WTC11 (cell line): ENCODE measurements around the gene CGRRF1. TPM values are rescaled to one million over a fixed set of nuclear protein-coding genes. Genes with fewer than 3 reads are reported as not detected.

Experiments
- ATAC-seq: fragments of 200-7000 bp; cut with Tn5 transposase; 2 replicates; pipeline ENCODE4 v1.10.0; 2021; ENCODE audit warnings: mild to moderate bottlenecking, moderate library complexity
- CTCF ChIA-PET: fragments of 300-600 bp; sonication (Branson Sonifier 250); formaldehyde crosslinking; loops from one replicate; lab custom pipeline; 2021; ENCODE audit warnings: antibody characterized with exemption; lab: Charles Lee
- POLR2A ChIA-PET: fragments of 350-600 bp; sonication (Branson Sonifier 250); formaldehyde crosslinking; loops from one replicate; lab custom pipeline; 2021; ENCODE audit warnings: antibody characterized with exemption; lab: Charles Lee
- DNase-seq: peaks from one replicate; pipeline ENCODE4 v3.0.0; 2021; ENCODE audit warnings: low spot score
- H3K27ac Mint-ChIP-seq: 2 replicates; pipeline ENCODE4 v1.8.0; 2021; ENCODE audit warnings: mixed read lengths
- H3K27me3 Mint-ChIP-seq: 2 replicates; pipeline ENCODE4 v1.8.0; 2021; ENCODE audit warnings: low read depth, mild to moderate bottlenecking, moderate library complexity, mixed read lengths
- H3K36me3 Mint-ChIP-seq: 2 replicates; pipeline ENCODE4 v1.8.0; 2021; ENCODE audit warnings: mixed read lengths
- H3K4me1 Mint-ChIP-seq: 2 replicates; pipeline ENCODE4 v1.8.0; 2022; ENCODE audit warnings: mixed read lengths
- H3K4me3 Mint-ChIP-seq: 2 replicates; pipeline ENCODE4 v1.8.0; 2021; ENCODE audit warnings: mild to moderate bottlenecking, moderate library complexity, mixed read lengths
- H3K9me3 Mint-ChIP-seq: 2 replicates; pipeline ENCODE4 v1.8.0; 2021; ENCODE audit warnings: mixed read lengths
- AR ChIP-seq: fragments of 250-450 bp; sonication (Bioruptor Pico); IDR thresholded peaks from 2 replicates; pipeline ENCODE4 v1.9.0; 2021; ENCODE audit warnings: mild to moderate bottlenecking
- ARID4B ChIP-seq: sonication (generic); formaldehyde crosslinking; IDR thresholded peaks from 2 replicates; pipeline ENCODE4 v1.8.0; 2023; ENCODE audit warnings: missing genetic modification reagents, mild to moderate bottlenecking, borderline replicate concordance
- EMX1 ChIP-seq: fragments of 250-450 bp; sonication (Bioruptor Pico); IDR thresholded peaks from 2 replicates; pipeline ENCODE4 v1.8.0; 2021; ENCODE audit warnings: mild to moderate bottlenecking
- FOXK1 ChIP-seq: sonication (generic); formaldehyde crosslinking; IDR thresholded peaks from 2 replicates; pipeline ENCODE4 v1.8.0; 2022; ENCODE audit warnings: mild to moderate bottlenecking, moderate library complexity, missing genetic modification reagents
- IRF2 ChIP-seq: sonication (generic); formaldehyde crosslinking; IDR thresholded peaks from 2 replicates; pipeline ENCODE4 v1.8.0; 2022; ENCODE audit warnings: low read depth, missing genetic modification reagents, borderline replicate concordance
- JUN ChIP-seq: sonication (generic); formaldehyde crosslinking; IDR thresholded peaks from 2 replicates; pipeline ENCODE4 v1.8.0; 2023; ENCODE audit warnings: mild to moderate bottlenecking, missing genetic modification reagents
- KAT7 ChIP-seq: sonication (generic); formaldehyde crosslinking; IDR thresholded peaks from 2 replicates; pipeline ENCODE4 v1.8.1; 2023; ENCODE audit warnings: missing genetic modification reagents, mild to moderate bottlenecking, borderline replicate concordance
- MXD4 ChIP-seq: fragments of 250-450 bp; sonication (Bioruptor Pico); IDR thresholded peaks from 2 replicates; pipeline ENCODE4 v1.8.0; 2021; ENCODE audit warnings: mild to moderate bottlenecking, moderate library complexity, borderline replicate concordance
- NFATC4 ChIP-seq: fragments of 250-450 bp; sonication (Bioruptor Pico); IDR thresholded peaks from 2 replicates; pipeline ENCODE4 v1.9.0; 2021; ENCODE audit warnings: mild to moderate bottlenecking
- NFE2L1 ChIP-seq: sonication (generic); formaldehyde crosslinking; IDR thresholded peaks from 2 replicates; pipeline ENCODE4 v1.8.1; 2023; ENCODE audit warnings: missing genetic modification reagents
- OVOL2 ChIP-seq: fragments of 250-450 bp; sonication (Bioruptor Pico); IDR thresholded peaks from 2 replicates; pipeline ENCODE4 v1.9.0; 2021; ENCODE audit warnings: mild to moderate bottlenecking, borderline replicate concordance
- SP1 ChIP-seq: sonication (generic); formaldehyde crosslinking; conservative IDR thresholded peaks from 2 replicates; pipeline ENCODE4 v1.8.1; 2022; ENCODE audit warnings: missing genetic modification reagents
- TEAD4 ChIP-seq: sonication (generic); formaldehyde crosslinking; IDR thresholded peaks from 2 replicates; pipeline ENCODE4 v1.8.0; 2022; ENCODE audit warnings: mild to moderate bottlenecking, missing genetic modification reagents
- total RNA-seq: library from RNA; stranded (reverse); gene quantifications from 3 replicates; pipeline ENCODE4 v1.2.3, GENCODE V29; 2021
- TF ChIP-seq, protein P1 (sequence below): fragments of 250-450 bp; sonication (Bioruptor Pico); IDR thresholded peaks from 2 replicates; pipeline ENCODE4 v1.9.0; 2021; ENCODE audit warnings: mild to moderate bottlenecking, borderline replicate concordance
- TF ChIP-seq, protein P2 (sequence below): sonication (generic); formaldehyde crosslinking; IDR thresholded peaks from 2 replicates; pipeline ENCODE4 v1.8.0; 2022; ENCODE audit warnings: mild to moderate bottlenecking, missing genetic modification reagents
- TF ChIP-seq, protein P3 (sequence below): sonication (generic); formaldehyde crosslinking; IDR thresholded peaks from 2 replicates; pipeline ENCODE4 v1.8.1; 2023; ENCODE audit warnings: mild to moderate bottlenecking, missing genetic modification reagents
- TF ChIP-seq, protein P4 (sequence below): sonication (generic); formaldehyde crosslinking; conservative IDR thresholded peaks from 2 replicates; pipeline ENCODE4 v1.8.1; 2022; ENCODE audit warnings: mild to moderate bottlenecking, missing genetic modification reagents
- TF ChIP-seq, protein P5 (sequence below): sonication (generic); formaldehyde crosslinking; IDR thresholded peaks from 2 replicates; pipeline ENCODE4 v1.8.1; 2023; ENCODE audit warnings: mild to moderate bottlenecking, missing genetic modification reagents, borderline replicate concordance

Gene CGRRF1
- total RNA-seq, 1 experiment from 2014 or later: 15.1 TPM

- TF ChIP-seq, protein P1, sequence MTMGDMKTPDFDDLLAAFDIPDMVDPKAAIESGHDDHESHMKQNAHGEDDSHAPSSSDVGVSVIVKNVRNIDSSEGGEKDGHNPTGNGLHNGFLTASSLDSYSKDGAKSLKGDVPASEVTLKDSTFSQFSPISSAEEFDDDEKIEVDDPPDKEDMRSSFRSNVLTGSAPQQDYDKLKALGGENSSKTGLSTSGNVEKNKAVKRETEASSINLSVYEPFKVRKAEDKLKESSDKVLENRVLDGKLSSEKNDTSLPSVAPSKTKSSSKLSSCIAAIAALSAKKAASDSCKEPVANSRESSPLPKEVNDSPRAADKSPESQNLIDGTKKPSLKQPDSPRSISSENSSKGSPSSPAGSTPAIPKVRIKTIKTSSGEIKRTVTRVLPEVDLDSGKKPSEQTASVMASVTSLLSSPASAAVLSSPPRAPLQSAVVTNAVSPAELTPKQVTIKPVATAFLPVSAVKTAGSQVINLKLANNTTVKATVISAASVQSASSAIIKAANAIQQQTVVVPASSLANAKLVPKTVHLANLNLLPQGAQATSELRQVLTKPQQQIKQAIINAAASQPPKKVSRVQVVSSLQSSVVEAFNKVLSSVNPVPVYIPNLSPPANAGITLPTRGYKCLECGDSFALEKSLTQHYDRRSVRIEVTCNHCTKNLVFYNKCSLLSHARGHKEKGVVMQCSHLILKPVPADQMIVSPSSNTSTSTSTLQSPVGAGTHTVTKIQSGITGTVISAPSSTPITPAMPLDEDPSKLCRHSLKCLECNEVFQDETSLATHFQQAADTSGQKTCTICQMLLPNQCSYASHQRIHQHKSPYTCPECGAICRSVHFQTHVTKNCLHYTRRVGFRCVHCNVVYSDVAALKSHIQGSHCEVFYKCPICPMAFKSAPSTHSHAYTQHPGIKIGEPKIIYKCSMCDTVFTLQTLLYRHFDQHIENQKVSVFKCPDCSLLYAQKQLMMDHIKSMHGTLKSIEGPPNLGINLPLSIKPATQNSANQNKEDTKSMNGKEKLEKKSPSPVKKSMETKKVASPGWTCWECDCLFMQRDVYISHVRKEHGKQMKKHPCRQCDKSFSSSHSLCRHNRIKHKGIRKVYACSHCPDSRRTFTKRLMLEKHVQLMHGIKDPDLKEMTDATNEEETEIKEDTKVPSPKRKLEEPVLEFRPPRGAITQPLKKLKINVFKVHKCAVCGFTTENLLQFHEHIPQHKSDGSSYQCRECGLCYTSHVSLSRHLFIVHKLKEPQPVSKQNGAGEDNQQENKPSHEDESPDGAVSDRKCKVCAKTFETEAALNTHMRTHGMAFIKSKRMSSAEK (CRISPR knock-in tag): no peak
- TF ChIP-seq FOXK1 (no peak), MXD4 (CRISPR knock-in tag) (no peak), EMX1 (no peak), NFE2L1 (no peak), NFATC4 (CRISPR knock-in tag) (no peak)
Observed at GRCh38 chr14:54503486-54503885, 6.2 kb upstream of the CGRRF1 start (continued).

- DNase-seq (no peak), ATAC-seq (no peak)
- ChIA-PET CTCF (no interaction called here), POLR2A (interaction anchor here (0.5 kb wide), 1 partner anchor 19 kb away, joined by 3 read pairs; no protein-coding TSS in a partner anchor)
- H3K4me1 Mint-ChIP-seq: peaks cover 13% of the 10 kb centered on the region
- peaks cover 25% of the 10 kb centered on the region for H3K9me3 Mint-ChIP-seq
- no peak overlapping the region for H3K4me3 Mint-ChIP-seq
- peaks cover 29% of the 10 kb centered on the region for H3K36me3 Mint-ChIP-seq
- no peak overlapping the region for H3K27ac Mint-ChIP-seq
- H3K27me3 Mint-ChIP-seq: no peaks in the 10 kb centered on the region; the same call in 1 of the 2 replicates
- TF ChIP-seq, protein P2, sequence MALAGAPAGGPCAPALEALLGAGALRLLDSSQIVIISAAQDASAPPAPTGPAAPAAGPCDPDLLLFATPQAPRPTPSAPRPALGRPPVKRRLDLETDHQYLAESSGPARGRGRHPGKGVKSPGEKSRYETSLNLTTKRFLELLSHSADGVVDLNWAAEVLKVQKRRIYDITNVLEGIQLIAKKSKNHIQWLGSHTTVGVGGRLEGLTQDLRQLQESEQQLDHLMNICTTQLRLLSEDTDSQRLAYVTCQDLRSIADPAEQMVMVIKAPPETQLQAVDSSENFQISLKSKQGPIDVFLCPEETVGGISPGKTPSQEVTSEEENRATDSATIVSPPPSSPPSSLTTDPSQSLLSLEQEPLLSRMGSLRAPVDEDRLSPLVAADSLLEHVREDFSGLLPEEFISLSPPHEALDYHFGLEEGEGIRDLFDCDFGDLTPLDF (CRISPR knock-in tag): no peak
- TF ChIP-seq OVOL2 (CRISPR knock-in tag): no peak
- TF ChIP-seq SP1 (CRISPR knock-in tag): no peak
- TF ChIP-seq, protein P3, sequence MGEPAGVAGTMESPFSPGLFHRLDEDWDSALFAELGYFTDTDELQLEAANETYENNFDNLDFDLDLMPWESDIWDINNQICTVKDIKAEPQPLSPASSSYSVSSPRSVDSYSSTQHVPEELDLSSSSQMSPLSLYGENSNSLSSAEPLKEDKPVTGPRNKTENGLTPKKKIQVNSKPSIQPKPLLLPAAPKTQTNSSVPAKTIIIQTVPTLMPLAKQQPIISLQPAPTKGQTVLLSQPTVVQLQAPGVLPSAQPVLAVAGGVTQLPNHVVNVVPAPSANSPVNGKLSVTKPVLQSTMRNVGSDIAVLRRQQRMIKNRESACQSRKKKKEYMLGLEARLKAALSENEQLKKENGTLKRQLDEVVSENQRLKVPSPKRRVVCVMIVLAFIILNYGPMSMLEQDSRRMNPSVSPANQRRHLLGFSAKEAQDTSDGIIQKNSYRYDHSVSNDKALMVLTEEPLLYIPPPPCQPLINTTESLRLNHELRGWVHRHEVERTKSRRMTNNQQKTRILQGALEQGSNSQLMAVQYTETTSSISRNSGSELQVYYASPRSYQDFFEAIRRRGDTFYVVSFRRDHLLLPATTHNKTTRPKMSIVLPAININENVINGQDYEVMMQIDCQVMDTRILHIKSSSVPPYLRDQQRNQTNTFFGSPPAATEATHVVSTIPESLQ (CRISPR knock-in tag): no peak
- TF ChIP-seq JUN (CRISPR knock-in tag): no peak
- TF ChIP-seq, protein P4, sequence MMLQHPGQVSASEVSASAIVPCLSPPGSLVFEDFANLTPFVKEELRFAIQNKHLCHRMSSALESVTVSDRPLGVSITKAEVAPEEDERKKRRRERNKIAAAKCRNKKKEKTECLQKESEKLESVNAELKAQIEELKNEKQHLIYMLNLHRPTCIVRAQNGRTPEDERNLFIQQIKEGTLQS (CRISPR knock-in tag): no peak
- no peak for TF ChIP-seq KAT7 (CRISPR knock-in tag)
- TF ChIP-seq TEAD4 (CRISPR knock-in tag): no peak
- TF ChIP-seq ARID4B: no peak
- no peak for TF ChIP-seq IRF2
- no peak for TF ChIP-seq AR (CRISPR knock-in tag)
- TF ChIP-seq, protein P5, sequence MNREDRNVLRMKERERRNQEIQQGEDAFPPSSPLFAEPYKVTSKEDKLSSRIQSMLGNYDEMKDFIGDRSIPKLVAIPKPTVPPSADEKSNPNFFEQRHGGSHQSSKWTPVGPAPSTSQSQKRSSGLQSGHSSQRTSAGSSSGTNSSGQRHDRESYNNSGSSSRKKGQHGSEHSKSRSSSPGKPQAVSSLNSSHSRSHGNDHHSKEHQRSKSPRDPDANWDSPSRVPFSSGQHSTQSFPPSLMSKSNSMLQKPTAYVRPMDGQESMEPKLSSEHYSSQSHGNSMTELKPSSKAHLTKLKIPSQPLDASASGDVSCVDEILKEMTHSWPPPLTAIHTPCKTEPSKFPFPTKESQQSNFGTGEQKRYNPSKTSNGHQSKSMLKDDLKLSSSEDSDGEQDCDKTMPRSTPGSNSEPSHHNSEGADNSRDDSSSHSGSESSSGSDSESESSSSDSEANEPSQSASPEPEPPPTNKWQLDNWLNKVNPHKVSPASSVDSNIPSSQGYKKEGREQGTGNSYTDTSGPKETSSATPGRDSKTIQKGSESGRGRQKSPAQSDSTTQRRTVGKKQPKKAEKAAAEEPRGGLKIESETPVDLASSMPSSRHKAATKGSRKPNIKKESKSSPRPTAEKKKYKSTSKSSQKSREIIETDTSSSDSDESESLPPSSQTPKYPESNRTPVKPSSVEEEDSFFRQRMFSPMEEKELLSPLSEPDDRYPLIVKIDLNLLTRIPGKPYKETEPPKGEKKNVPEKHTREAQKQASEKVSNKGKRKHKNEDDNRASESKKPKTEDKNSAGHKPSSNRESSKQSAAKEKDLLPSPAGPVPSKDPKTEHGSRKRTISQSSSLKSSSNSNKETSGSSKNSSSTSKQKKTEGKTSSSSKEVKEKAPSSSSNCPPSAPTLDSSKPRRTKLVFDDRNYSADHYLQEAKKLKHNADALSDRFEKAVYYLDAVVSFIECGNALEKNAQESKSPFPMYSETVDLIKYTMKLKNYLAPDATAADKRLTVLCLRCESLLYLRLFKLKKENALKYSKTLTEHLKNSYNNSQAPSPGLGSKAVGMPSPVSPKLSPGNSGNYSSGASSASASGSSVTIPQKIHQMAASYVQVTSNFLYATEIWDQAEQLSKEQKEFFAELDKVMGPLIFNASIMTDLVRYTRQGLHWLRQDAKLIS: no peak
Observed at GRCh38 chr14:54512393-54512792, 2.7 kb downstream of the CGRRF1 start.
